Central memory CD4-positive, alpha-beta T cell (primary cell): ENCODE results near the gene RFX1.
A peak's percentile ranks its signal among the peaks of the same experiment; 100 is the strongest.

Experiments
- DNase-seq: peaks from one replicate; pipeline ENCODE4 v3.0.0; 2022

RFX1 gene

GRCh38 chr19:13960863-13961784 is 45.0 kb downstream of the RFX1 start:
- DNase-seq, result no peak

GRCh38 chr19:13959962-13960862 is 45.9 kb downstream of the RFX1 start:
- no peak for DNase-seq

- no peak for DNase-seq
Measured at GRCh38 chr19:13959141-13959961, 46.8 kb downstream of the RFX1 start.

- no peak for DNase-seq
Measured at GRCh38 chr19:13958043-13958442, 48.1 kb downstream of the RFX1 start.

GRCh38 chr19:13957051-13957450 is 49.1 kb downstream of the RFX1 start:
- DNase-seq, result no peak

GRCh38 chr19:13956365-13956744 is 49.8 kb downstream of the RFX1 start:
- no peak for DNase-seq

- no peak for DNase-seq
Measured at GRCh38 chr19:13955662-13956364, 50.3 kb downstream of the RFX1 start.

- no peak for DNase-seq
Measured at GRCh38 chr19:13954185-13954584, 51.9 kb downstream of the RFX1 start.

GRCh38 chr19:13952931-13953531 is 53.1 kb downstream of the RFX1 start:
- no peak for DNase-seq

GRCh38 chr19:13952154-13952930 is 53.8 kb downstream of the RFX1 start, which contains the start of gene DCAF15:
Gene DCAF15 (plus strand): TSS chr19:13952509. CDS start chr19:13952513, 4 bp downstream.
- peak; percentile 99 for DNase-seq

- no peak for DNase-seq
Measured at GRCh38 chr19:13951799-13952153, 54.3 kb downstream of the RFX1 start.

GRCh38 chr19:13951043-13951442 is 55.1 kb downstream of the RFX1 start:
- no peak for DNase-seq

- DNase-seq, result no peak
Measured at GRCh38 chr19:13946414-13946813, 59.7 kb downstream of the RFX1 start.

- DNase-seq, result no peak
Measured at GRCh38 chr19:13942023-13942684, 64.0 kb downstream of the RFX1 start.

- DNase-seq, result no peak
Measured at GRCh38 chr19:13938301-13939064, 67.6 kb downstream of the RFX1 start, which contains the start of gene PODNL1. Gene PODNL1 (minus strand): TSS chr19:13938417. CDS start chr19:13938181, 236 bp downstream.

- no peak for DNase-seq
Measured at GRCh38 chr19:13937479-13938300, 68.4 kb downstream of the RFX1 start.

GRCh38 chr19:13935765-13936510 is 70.2 kb downstream of the RFX1 start:
- DNase-seq, result no peak

- no peak for DNase-seq
Measured at GRCh38 chr19:13934785-13935109, 71.4 kb downstream of the RFX1 start.
